Ecto neural progenitor cell (in vitro differentiated cells): ENCODE results near the gene GSPT1.
A peak's percentile ranks its signal among the peaks of the same experiment; 100 is the strongest.
"Not testable (repeated sequence)": the region's sequence is repeated elsewhere in the genome, so short reads cannot be mapped to it uniquely, and the experiment has no call there.

ENCODE experiments used
- DNase-seq: peaks from one replicate; pipeline ENCODE4 v3.0.0-alpha.2; 2018; ENCODE audit warnings: low spot score

Gene GSPT1

GRCh38 chr16:11915644-11916523 is at the start of gene GSPT1:
Gene GSPT1, minus strand, starts transcription at chr16:11915956. Its CDS starts 236 bp downstream, at chr16:11915720.
- peak; percentile 100 for DNase-seq

GRCh38 chr16:11964761-11965551 is 49.2 kb upstream of the GSPT1 start, which contains the start of gene TNFRSF17:
Gene TNFRSF17, plus strand, starts transcription at chr16:11965210. Its CDS starts 115 bp downstream, at chr16:11965325.
- DNase-seq, result no peak

- no peak for DNase-seq
Observed at GRCh38 chr16:11963706-11964105, 48.0 kb upstream of the GSPT1 start.

GRCh38 chr16:11962978-11963377 is 47.2 kb upstream of the GSPT1 start:
- not testable (repeated sequence) for DNase-seq

GRCh38 chr16:11962457-11962856 is 46.7 kb upstream of the GSPT1 start:
- DNase-seq, result not testable (repeated sequence)

GRCh38 chr16:11957591-11958395 is 42.0 kb upstream of the GSPT1 start:
- no peak for DNase-seq

GRCh38 chr16:11956558-11956957 is 40.8 kb upstream of the GSPT1 start:
- DNase-seq, result no peak

GRCh38 chr16:11955713-11956123 is 40.0 kb upstream of the GSPT1 start:
- no peak for DNase-seq

- DNase-seq, result not testable (repeated sequence)
Observed at GRCh38 chr16:11953576-11953975, 37.8 kb upstream of the GSPT1 start.

GRCh38 chr16:11950388-11950787 is 34.6 kb upstream of the GSPT1 start:
- DNase-seq, result no peak

GRCh38 chr16:11949527-11949926 is 33.8 kb upstream of the GSPT1 start:
- DNase-seq, result peak; percentile 49

GRCh38 chr16:11948819-11949218 is 33.1 kb upstream of the GSPT1 start:
- no peak for DNase-seq

GRCh38 chr16:11946433-11946832 is 30.7 kb upstream of the GSPT1 start:
- DNase-seq, result no peak

GRCh38 chr16:11941945-11942344 is 26.2 kb upstream of the GSPT1 start, which contains the start of gene NPIPB2:
Gene NPIPB2, minus strand, starts transcription at chr16:11942045. Its CDS starts 0 bp downstream, at chr16:11942045.
- DNase-seq, result not testable (repeated sequence)

- DNase-seq, result not testable (repeated sequence)
Observed at GRCh38 chr16:11927350-11927749, 11.6 kb upstream of the GSPT1 start.

GRCh38 chr16:11924046-11924445 is 8.3 kb upstream of the GSPT1 start:
- DNase-seq, result not testable (repeated sequence)

GRCh38 chr16:11916524-11917285 is 949 bp upstream of the GSPT1 start:
- no peak for DNase-seq

GRCh38 chr16:11915114-11915643 is 577 bp downstream of the GSPT1 start:
- DNase-seq, result peak; percentile 54

GRCh38 chr16:11914210-11915113 is 1.3 kb downstream of the GSPT1 start:
- DNase-seq, result no peak
